ENCODE measurements around the gene GATA2. TPM values are rescaled to one million over a fixed set of nuclear protein-coding genes. Genes with fewer than 3 reads are reported as not detected.
A peak's percentile ranks its signal among the peaks of the same experiment; 100 is the strongest.

The GATA2 gene
- total and polyA plus RNA-seq, 9 donors = 4.0 to 16.1 (median 6.1) TPM

DNA sequence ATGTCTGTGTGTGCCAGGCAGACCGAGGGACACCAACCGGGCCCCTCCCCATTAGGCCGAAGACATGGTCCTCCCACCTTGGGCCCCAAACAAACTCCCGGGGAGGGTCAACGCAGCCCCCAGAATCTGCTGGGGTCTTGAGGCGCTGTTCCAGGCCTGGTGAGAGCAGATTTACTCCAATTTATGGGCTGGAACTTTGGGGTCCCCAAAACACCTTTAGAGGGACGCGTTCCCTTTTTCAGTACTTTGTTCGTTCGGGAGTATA, 2.4 kb downstream of the GATA2 start:
- no peak for TF ChIP-seq EP300 (IDR thresholded peaks at IDR 0.05)
- TF ChIP-seq, protein P1, sequence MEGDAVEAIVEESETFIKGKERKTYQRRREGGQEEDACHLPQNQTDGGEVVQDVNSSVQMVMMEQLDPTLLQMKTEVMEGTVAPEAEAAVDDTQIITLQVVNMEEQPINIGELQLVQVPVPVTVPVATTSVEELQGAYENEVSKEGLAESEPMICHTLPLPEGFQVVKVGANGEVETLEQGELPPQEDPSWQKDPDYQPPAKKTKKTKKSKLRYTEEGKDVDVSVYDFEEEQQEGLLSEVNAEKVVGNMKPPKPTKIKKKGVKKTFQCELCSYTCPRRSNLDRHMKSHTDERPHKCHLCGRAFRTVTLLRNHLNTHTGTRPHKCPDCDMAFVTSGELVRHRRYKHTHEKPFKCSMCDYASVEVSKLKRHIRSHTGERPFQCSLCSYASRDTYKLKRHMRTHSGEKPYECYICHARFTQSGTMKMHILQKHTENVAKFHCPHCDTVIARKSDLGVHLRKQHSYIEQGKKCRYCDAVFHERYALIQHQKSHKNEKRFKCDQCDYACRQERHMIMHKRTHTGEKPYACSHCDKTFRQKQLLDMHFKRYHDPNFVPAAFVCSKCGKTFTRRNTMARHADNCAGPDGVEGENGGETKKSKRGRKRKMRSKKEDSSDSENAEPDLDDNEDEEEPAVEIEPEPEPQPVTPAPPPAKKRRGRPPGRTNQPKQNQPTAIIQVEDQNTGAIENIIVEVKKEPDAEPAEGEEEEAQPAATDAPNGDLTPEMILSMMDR (IDR thresholded peaks at IDR 0.05) = no peak
- no peak for TF ChIP-seq POLR2A (IDR thresholded peaks at IDR 0.05)
- Histone ChIP-seq H3K27ac (no peak overlapping the region), H3K36me3 (no peaks in the 10 kb centered on the region), H3K27me3 (peaks cover 10% of the 10 kb centered on the region), H3K4me1 (ENCODE audit: insufficient read depth) (peaks cover 19% of the 10 kb centered on the region), H3K4me3 (peak overlapping the region; percentile 58), H3K9me3 (no peaks in the 10 kb centered on the region)
- DNase-seq = no peak
- 17 to 32% (median 20%) methylated on average over 10 of the region's 10 CpGs for WGBS, 3 donors
- intact Hi-C loops (cut with DNase I) = loop anchor here in 2 of 4 donors (5.0 to 10.0 kb wide), 2 partner anchors 63 to 416 kb away; no protein-coding TSS in a partner anchor

DNA sequence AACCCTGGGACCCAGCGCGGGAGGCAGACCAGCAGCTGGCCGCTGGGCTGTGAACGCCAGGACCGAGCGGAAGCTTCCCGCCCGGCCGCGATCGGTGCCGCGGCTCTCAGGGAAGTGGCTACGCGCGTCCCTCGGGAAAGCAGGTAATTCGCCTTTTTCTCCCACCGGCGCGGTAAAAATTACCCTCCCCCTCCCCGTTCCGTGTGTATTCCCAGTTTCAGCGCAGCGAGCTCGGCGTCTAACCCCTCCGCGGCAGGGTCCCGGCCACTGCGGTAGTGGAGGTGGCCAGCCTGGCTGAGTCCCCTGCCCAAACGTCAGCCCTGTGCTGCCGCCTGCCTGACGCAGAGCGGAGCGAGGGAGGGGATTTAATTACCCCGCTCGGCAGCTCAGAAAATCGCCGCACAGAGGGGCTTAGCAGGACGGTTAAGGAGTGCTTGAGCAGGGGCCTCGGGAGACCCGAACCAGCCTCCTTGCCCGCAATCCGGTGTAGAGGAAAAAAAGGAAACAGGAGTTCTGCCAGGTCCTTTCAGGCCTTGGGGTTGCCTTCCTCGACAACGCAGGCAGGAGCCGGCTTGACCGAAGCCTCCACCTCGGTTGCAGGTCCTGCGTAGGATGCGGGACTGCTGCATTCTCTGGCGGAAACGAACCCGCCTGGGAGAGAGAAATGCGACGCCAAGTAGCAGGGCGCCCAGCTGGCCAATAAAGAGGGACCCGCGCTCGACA, 2.9 kb downstream of the GATA2 start:
- Histone ChIP-seq H3K27ac (peak overlapping the region; percentile 26 to 28), H3K9me3 (no peaks in the 10 kb centered on the region), H3K36me3 (no peaks in the 10 kb centered on the region), H3K27me3 (peaks cover 10% of the 10 kb centered on the region), H3K4me3 (peak overlapping the region; percentile 58), H3K4me1 (ENCODE audit: insufficient read depth) (peaks cover 19% of the 10 kb centered on the region)
- 4 to 7% (median 5%) methylated on average over 52 to 61 of the region's 61 CpGs for WGBS, 3 donors
- DNase-seq = peak in 1 of 5 donors; percentile 55
- TF ChIP-seq EP300 (IDR thresholded peaks at IDR 0.05) (no peak), POLR2A (IDR thresholded peaks at IDR 0.05) (no peak)
- TF ChIP-seq, protein P1 (IDR thresholded peaks at IDR 0.05) = no peak
- intact Hi-C loops (cut with DNase I) = loop anchor here in 3 of 4 donors (5.0 to 10.0 kb wide), 2 partner anchors 63 to 415 kb away; no protein-coding TSS in a partner anchor

DNA sequence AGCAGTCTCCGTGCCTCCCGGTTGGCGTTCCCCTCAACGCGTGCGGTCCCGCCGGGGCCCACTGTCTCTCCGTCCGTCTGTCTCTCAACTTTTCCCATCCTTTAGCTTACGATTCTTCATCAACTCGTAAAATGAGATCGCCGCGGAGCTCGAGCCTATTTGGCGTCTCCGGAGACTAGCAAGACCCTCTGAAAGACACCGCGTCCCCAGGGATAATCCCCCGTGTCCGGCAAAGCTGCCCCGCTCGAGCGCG, 3.4 kb downstream of the GATA2 start:
- WGBS, 3 donors = 1 to 2% (median 1%) methylated on average over 26 of the region's 26 CpGs
- no peak for TF ChIP-seq POLR2A (IDR thresholded peaks at IDR 0.05)
- no peak for TF ChIP-seq EP300 (IDR thresholded peaks at IDR 0.05)
- TF ChIP-seq, protein P1 (IDR thresholded peaks at IDR 0.05) = no peak
- peak in 1 of 5 donors; percentile 35 for DNase-seq
- Histone ChIP-seq H3K4me3 (peak overlapping the region; percentile 58), H3K27me3 (peaks cover 10% of the 10 kb centered on the region), H3K27ac (peak overlapping the region; percentile 26 to 28), H3K36me3 (no peaks in the 10 kb centered on the region), H3K9me3 (no peaks in the 10 kb centered on the region), H3K4me1 (ENCODE audit: insufficient read depth) (peaks cover 19% of the 10 kb centered on the region)
- intact Hi-C loops (cut with DNase I) = loop anchor here in 1 of 4 donors (5.0 kb wide), 1 partner anchor 62 kb away; no protein-coding TSS in a partner anchor

DNA sequence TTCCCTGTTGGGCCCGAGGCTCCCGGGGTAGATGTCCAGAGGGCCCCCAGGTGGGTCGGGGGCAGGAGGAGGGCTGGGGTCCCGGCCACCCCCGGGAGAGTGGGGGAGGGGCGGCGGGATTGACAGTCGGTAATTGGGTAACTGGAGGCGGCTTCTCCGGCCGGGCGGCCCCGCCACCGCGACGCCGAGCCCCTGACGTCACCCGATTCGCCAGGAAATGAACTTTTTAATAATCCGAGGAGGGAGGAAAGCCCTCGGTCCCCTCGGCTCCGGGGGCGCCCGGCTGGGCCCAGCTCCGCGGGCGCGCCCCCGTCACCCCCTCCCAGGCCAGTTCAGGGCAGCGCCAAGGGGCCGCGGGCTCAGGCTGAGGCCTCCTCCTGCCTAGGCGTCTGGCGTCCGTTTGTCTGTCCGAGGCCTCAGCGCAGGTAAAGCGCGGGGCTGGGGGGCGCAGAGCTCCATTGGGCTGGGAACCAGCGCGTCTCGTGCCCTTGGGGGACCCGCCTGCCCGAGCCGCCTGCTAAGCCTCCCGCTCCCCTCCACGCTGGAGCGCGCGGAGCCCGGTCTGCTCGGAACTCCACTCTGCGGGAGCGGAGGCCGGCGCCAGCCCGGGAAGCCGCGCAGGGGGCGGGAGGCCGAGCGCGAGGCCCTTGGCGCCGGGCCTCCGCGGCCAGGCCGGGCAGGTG, 3.9 kb downstream of the GATA2 start:
- H3K4me3 ChIP-seq = peak overlapping the region; percentile 58
- no peaks in the 10 kb centered on the region for H3K36me3 ChIP-seq
- intact Hi-C loops (cut with DNase I) = loop anchor here in 1 of 4 donors (5.0 kb wide), 1 partner anchor 62 kb away; no protein-coding TSS in a partner anchor
- TF ChIP-seq EP300 (IDR thresholded peaks at IDR 0.05) = no peak
- TF ChIP-seq, protein P1 (IDR thresholded peaks at IDR 0.05) = no peak
- no peak for TF ChIP-seq POLR2A (IDR thresholded peaks at IDR 0.05)
- peak overlapping the region; percentile 26 to 28 for H3K27ac ChIP-seq
- H3K27me3 ChIP-seq = peaks cover 10% of the 10 kb centered on the region
- H3K9me3 ChIP-seq = no peaks in the 10 kb centered on the region
- 1 to 2% (median 1%) methylated on average over 66 to 71 of the region's 71 CpGs for WGBS, 3 donors
- H3K4me1 ChIP-seq (ENCODE audit: insufficient read depth) = peaks cover 19% of the 10 kb centered on the region
- DNase-seq = peak in 4 of 5 donors; percentile 42 to 64 (median 60)
